Glomerular visceral epithelial cell (primary cell): ENCODE data around the gene ZC3H14.

Experiments
- DNase-seq: peaks from one replicate; pipeline ENCODE4 v3.0.0-alpha.2; 2016; ENCODE audit errors: extremely low spot score

The ZC3H14 gene

GRCh38 chr14:88551094-88551870 lies 11.6 kb upstream of the ZC3H14 start:
- DNase-seq = peak; percentile 84

GRCh38 chr14:88551980-88552431 lies 10.8 kb upstream of the ZC3H14 start:
- DNase-seq = no peak

GRCh38 chr14:88552876-88553275 lies 10.0 kb upstream of the ZC3H14 start:
- DNase-seq = no peak

- no peak for DNase-seq
These were observed 8.9 kb upstream of the ZC3H14 start for GRCh38 chr14:88553886-88554456.

GRCh38 chr14:88554457-88555286 lies 8.2 kb upstream of the ZC3H14 start, which contains the start of gene PTPN21:
Gene PTPN21 (minus strand): TSS chr14:88555007. CDS start chr14:88550417, 4,590 bp downstream.
- peak; percentile 80 for DNase-seq

GRCh38 chr14:88556581-88556980 lies 6.3 kb upstream of the ZC3H14 start:
- no peak for DNase-seq

GRCh38 chr14:88559852-88560251 lies 3.0 kb upstream of the ZC3H14 start:
- DNase-seq = peak; percentile 25

GRCh38 chr14:88562532-88562830 lies 356 bp upstream of the ZC3H14 start:
- no peak for DNase-seq

GRCh38 chr14:88563845-88564244 lies 1.0 kb downstream of the ZC3H14 start:
- DNase-seq = no peak

- no peak for DNase-seq
These were observed 2.6 kb downstream of the ZC3H14 start for GRCh38 chr14:88565427-88565826.

- no peak for DNase-seq
These were observed 5.4 kb downstream of the ZC3H14 start for GRCh38 chr14:88568196-88568595.

- no peak for DNase-seq
These were observed 9.3 kb downstream of the ZC3H14 start for GRCh38 chr14:88572117-88572516.

GRCh38 chr14:88576222-88576621 lies 13.4 kb downstream of the ZC3H14 start:
- DNase-seq = no peak

- no peak for DNase-seq
These were observed 21.6 kb downstream of the ZC3H14 start for GRCh38 chr14:88584451-88584850.

GRCh38 chr14:88588081-88588480 lies 25.2 kb downstream of the ZC3H14 start:
- DNase-seq = no peak

- DNase-seq = no peak
These were observed 27.3 kb downstream of the ZC3H14 start for GRCh38 chr14:88590173-88590572.

GRCh38 chr14:88592031-88592430 lies 29.2 kb downstream of the ZC3H14 start:
- no peak for DNase-seq

GRCh38 chr14:88597038-88597437 lies 34.2 kb downstream of the ZC3H14 start:
- DNase-seq = no peak

GRCh38 chr14:88597601-88598000 lies 34.8 kb downstream of the ZC3H14 start:
- no peak for DNase-seq

GRCh38 chr14:88598097-88598675 lies 35.3 kb downstream of the ZC3H14 start:
- DNase-seq = no peak

- no peak for DNase-seq
These were observed 36.5 kb downstream of the ZC3H14 start for GRCh38 chr14:88599326-88599725.

GRCh38 chr14:88599761-88600439 lies 37.1 kb downstream of the ZC3H14 start:
- no peak for DNase-seq
